Upper lobe of left lung (tissue), 4 donors: Measurements from ENCODE around the gene HOXB7.

Experiments
- POLR2A ChIP-seq, 4 donors: fragments of 450-650 bp; IDR thresholded peaks; one replicate each; pipeline ENCODE4 v1.5.1; 2016 to 2017; ENCODE audit warnings: antibody characterized with exemption in 4 of 4, mild to moderate bottlenecking in 2 of 4
- POLR2AphosphoS5 ChIP-seq, 2 donors: sonication (generic); formaldehyde crosslinking; IDR thresholded peaks; one replicate each; pipeline ENCODE4 v1.5.1; 2017; ENCODE audit warnings: antibody characterized with exemption in 2 of 2
- TF ChIP-seq, protein P1 (sequence below), 6 experiments: fragments of 450-650 bp in 4 of 6; fragments of 200-600 bp in 2 of 6; sonication (generic) in 2 of 6; IDR thresholded peaks; one replicate each; pipeline ENCODE4 v1.5.1; 2016 to 2019; ENCODE audit warnings: antibody characterized with exemption in 6 of 6

DNA sequence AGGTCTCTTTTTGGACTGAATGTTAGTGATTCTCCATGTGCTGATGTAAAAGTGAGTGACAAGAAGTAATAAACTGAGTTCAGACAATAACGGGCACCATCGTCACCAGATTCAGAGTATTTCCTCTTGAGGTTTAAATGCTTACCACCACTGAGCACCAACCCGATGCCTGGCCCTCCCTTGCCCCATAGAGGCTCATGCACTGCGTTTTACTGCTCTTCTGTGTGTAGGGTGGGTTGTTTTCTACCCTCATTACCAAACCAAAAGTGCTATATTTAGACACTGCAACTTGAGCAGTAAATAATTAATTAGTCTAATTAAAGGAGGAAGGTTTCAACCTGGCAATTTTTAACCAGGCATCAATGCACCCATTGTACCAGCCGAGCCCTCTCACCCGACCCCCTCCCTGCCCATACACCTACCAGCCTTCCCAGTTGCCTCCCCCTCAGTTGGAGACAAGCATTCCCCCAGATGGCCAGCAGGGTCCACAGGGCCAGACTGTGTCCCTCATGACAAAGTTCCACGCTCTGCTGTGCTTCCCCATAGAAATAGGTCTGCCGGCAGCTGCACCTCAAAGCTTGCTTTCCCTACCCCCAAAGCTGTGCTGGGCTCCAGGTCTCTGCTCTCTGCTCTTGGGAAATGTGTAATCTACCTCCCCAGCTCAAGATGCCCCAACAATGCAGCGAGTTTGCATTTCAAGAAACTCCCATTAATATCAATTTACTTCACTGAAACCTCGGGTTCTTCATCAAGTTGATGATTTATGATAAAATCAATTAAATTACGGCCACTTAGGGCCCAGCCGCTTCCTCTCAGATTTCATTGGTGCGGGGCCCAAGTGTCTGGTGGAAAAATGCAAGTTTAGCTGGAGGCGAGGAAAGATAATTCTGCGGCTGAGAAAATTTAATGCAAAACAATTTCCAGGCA, 48.7 kb downstream of the HOXB7 start:
- TF ChIP-seq, protein P1, sequence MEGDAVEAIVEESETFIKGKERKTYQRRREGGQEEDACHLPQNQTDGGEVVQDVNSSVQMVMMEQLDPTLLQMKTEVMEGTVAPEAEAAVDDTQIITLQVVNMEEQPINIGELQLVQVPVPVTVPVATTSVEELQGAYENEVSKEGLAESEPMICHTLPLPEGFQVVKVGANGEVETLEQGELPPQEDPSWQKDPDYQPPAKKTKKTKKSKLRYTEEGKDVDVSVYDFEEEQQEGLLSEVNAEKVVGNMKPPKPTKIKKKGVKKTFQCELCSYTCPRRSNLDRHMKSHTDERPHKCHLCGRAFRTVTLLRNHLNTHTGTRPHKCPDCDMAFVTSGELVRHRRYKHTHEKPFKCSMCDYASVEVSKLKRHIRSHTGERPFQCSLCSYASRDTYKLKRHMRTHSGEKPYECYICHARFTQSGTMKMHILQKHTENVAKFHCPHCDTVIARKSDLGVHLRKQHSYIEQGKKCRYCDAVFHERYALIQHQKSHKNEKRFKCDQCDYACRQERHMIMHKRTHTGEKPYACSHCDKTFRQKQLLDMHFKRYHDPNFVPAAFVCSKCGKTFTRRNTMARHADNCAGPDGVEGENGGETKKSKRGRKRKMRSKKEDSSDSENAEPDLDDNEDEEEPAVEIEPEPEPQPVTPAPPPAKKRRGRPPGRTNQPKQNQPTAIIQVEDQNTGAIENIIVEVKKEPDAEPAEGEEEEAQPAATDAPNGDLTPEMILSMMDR (IDR thresholded peaks at IDR 0.05) = peak in 1 of 6 experiments; percentile 18
- TF ChIP-seq POLR2AphosphoS5 (IDR thresholded peaks at IDR 0.05) (no peak), POLR2A (IDR thresholded peaks at IDR 0.05) (no peak)
